CD4-positive, alpha-beta T cell treated with Interferon gamma for 1 hour (primary cell): ENCODE results near the gene ZSWIM6.

Experiments
- DNase-seq: peaks from one replicate; pipeline ENCODE4 v3.0.0-alpha.2; 2020

Gene ZSWIM6

GRCh38 chr5:61491861-61492260 lies 159.8 kb downstream of the ZSWIM6 start:
- DNase-seq, result no peak

GRCh38 chr5:61493973-61494372 lies 161.9 kb downstream of the ZSWIM6 start:
- DNase-seq, result no peak

GRCh38 chr5:61496446-61496845 lies 164.4 kb downstream of the ZSWIM6 start:
- no peak for DNase-seq

- no peak for DNase-seq
These were observed 164.8 kb downstream of the ZSWIM6 start for GRCh38 chr5:61496860-61497259.

- DNase-seq, result no peak
These were observed 166.1 kb downstream of the ZSWIM6 start for GRCh38 chr5:61498121-61498520.

GRCh38 chr5:61501971-61502370 lies 169.9 kb downstream of the ZSWIM6 start:
- DNase-seq, result no peak

- DNase-seq, result no peak
These were observed 172.2 kb downstream of the ZSWIM6 start for GRCh38 chr5:61504143-61504770.

- DNase-seq, result no peak
These were observed 173.2 kb downstream of the ZSWIM6 start for GRCh38 chr5:61505281-61505680.

- no peak for DNase-seq
These were observed 175.2 kb downstream of the ZSWIM6 start for GRCh38 chr5:61507232-61507631.

GRCh38 chr5:61516946-61517345 lies 184.9 kb downstream of the ZSWIM6 start:
- DNase-seq, result no peak

GRCh38 chr5:61519728-61520277 lies 187.7 kb downstream of the ZSWIM6 start:
- no peak for DNase-seq

GRCh38 chr5:61523073-61523472 lies 191.0 kb downstream of the ZSWIM6 start:
- DNase-seq, result no peak

- no peak for DNase-seq
These were observed 191.9 kb downstream of the ZSWIM6 start for GRCh38 chr5:61523997-61524396.

GRCh38 chr5:61525512-61526206 lies 193.6 kb downstream of the ZSWIM6 start:
- DNase-seq, result no peak

- no peak for DNase-seq
These were observed 194.1 kb downstream of the ZSWIM6 start for GRCh38 chr5:61526207-61526519.

- DNase-seq, result no peak
These were observed 200.9 kb downstream of the ZSWIM6 start for GRCh38 chr5:61532983-61533382.

GRCh38 chr5:61534481-61535267 lies 202.6 kb downstream of the ZSWIM6 start:
- DNase-seq, result no peak

- DNase-seq, result no peak
These were observed 203.8 kb downstream of the ZSWIM6 start for GRCh38 chr5:61535828-61536227.

- no peak for DNase-seq
These were observed 204.9 kb downstream of the ZSWIM6 start for GRCh38 chr5:61536922-61537321.

- no peak for DNase-seq
These were observed 206.9 kb downstream of the ZSWIM6 start for GRCh38 chr5:61538722-61539501.

- DNase-seq, result no peak
These were observed 217.5 kb downstream of the ZSWIM6 start for GRCh38 chr5:61549530-61549929.

GRCh38 chr5:61551637-61552313 lies 219.7 kb downstream of the ZSWIM6 start:
- DNase-seq, result no peak
